Trophoblast cell (in vitro differentiated cells and primary cell): ENCODE measurements around the gene NKIRAS1.
"Not testable (repeated sequence)": the region's sequence is repeated elsewhere in the genome, so short reads cannot be mapped to it uniquely, and the experiment has no call there.

Experiments used
- DNase-seq, 2 donors: peaks; one replicate each; pipeline ENCODE4 v3.0.0-alpha.2; 2016
- H2AFZ ChIP-seq: 2 replicates; pipeline ENCODE4 v1.6.1; 2013; ENCODE audit warnings: low read length, moderate library complexity, mild to moderate bottlenecking; ENCODE audit not compliant: insufficient read depth, poor library complexity
- H2AK5ac ChIP-seq: 2 replicates; pipeline ENCODE4 v1.6.1; 2013; ENCODE audit warnings: mild to moderate bottlenecking, low read length
- H2BK120ac ChIP-seq: 2 replicates; pipeline ENCODE4 v1.6.1; 2013; ENCODE audit warnings: low read length, mild to moderate bottlenecking, moderate library complexity; ENCODE audit not compliant: insufficient read depth, poor library complexity
- H2BK12ac ChIP-seq: 2 replicates; pipeline ENCODE4 v1.6.1; 2013; ENCODE audit warnings: mild to moderate bottlenecking, low read length, moderate library complexity
- H2BK5ac ChIP-seq: 2 replicates; pipeline ENCODE4 v1.6.1; 2013; ENCODE audit warnings: low read length, low read depth, moderate library complexity, mild to moderate bottlenecking; ENCODE audit not compliant: poor library complexity
- H3K14ac ChIP-seq: 2 replicates; pipeline ENCODE4 v1.6.1; 2013; ENCODE audit warnings: mild to moderate bottlenecking, low read length
- H3K18ac ChIP-seq: 2 replicates; pipeline ENCODE4 v1.6.1; 2013; ENCODE audit warnings: mild to moderate bottlenecking, low read length
- H3K23ac ChIP-seq: 2 replicates; pipeline ENCODE4 v1.6.1; 2013; ENCODE audit warnings: low read length
- H3K27ac ChIP-seq: 2 replicates; pipeline ENCODE4 v1.5.1; 2013; ENCODE audit warnings: low read depth, mild to moderate bottlenecking, inconsistent platforms, low read length, moderate library complexity
- H3K27me3 ChIP-seq: 2 replicates; pipeline ENCODE4 v1.6.1; 2013; ENCODE audit warnings: inconsistent platforms, mild to moderate bottlenecking, low read length, moderate library complexity; ENCODE audit not compliant: insufficient read depth
- H3K36me3 ChIP-seq, 2 experiments: 1 replicate in 1 of 2; 2 replicates in 1 of 2; pipeline ENCODE4 v1.6.1; 2013; ENCODE audit warnings: low read length in 2 of 2, mild to moderate bottlenecking in 2 of 2, moderate library complexity in 1 of 2; ENCODE audit not compliant: insufficient read depth in 2 of 2, control insufficient read depth in 1 of 2
- H3K4ac ChIP-seq: 2 replicates; pipeline ENCODE4 v1.6.1; 2013; ENCODE audit warnings: low read depth, mild to moderate bottlenecking, low read length, moderate library complexity
- H3K4me1 ChIP-seq, 2 experiments: 1 replicate in 1 of 2; 2 replicates in 1 of 2; pipeline ENCODE4 v1.6.1; 2013; ENCODE audit warnings: low read length in 2 of 2, mild to moderate bottlenecking in 2 of 2, moderate library complexity in 1 of 2; ENCODE audit not compliant: insufficient read depth in 2 of 2, control insufficient read depth in 1 of 2
- H3K4me2 ChIP-seq: 2 replicates; pipeline ENCODE4 v1.6.1; 2013; ENCODE audit warnings: inconsistent platforms, mild to moderate bottlenecking, low read length, moderate library complexity
- H3K4me3 ChIP-seq: 2 replicates; pipeline ENCODE4 v1.5.1; 2013; ENCODE audit warnings: mild to moderate bottlenecking, low read depth, low read length, inconsistent platforms
- H3K79me1 ChIP-seq: one replicate; pipeline ENCODE4 v1.6.1; 2013; ENCODE audit warnings: low read length
- H3K79me2 ChIP-seq: 2 replicates; pipeline ENCODE4 v1.6.1; 2013; ENCODE audit warnings: low read length, mild to moderate bottlenecking; ENCODE audit not compliant: control insufficient read depth, insufficient read depth, poor library complexity
- H3K9ac ChIP-seq: 2 replicates; pipeline ENCODE4 v1.6.1; 2013; ENCODE audit warnings: mild to moderate bottlenecking, low read length
- H3K9me3 ChIP-seq: 2 replicates; pipeline ENCODE4 v1.6.1; 2013; ENCODE audit warnings: low read depth, mild to moderate bottlenecking, control low read depth, inconsistent platforms, low read length; ENCODE audit not compliant: insufficient read depth
- H4K12ac ChIP-seq: 2 replicates; pipeline ENCODE4 v1.6.1; 2013; ENCODE audit warnings: low read depth, mild to moderate bottlenecking, low read length, moderate library complexity
- H4K8ac ChIP-seq: 2 replicates; pipeline ENCODE4 v1.6.1; 2013; ENCODE audit warnings: low read depth, mild to moderate bottlenecking, low read length, moderate library complexity
- H4K91ac ChIP-seq: one replicate; pipeline ENCODE4 v1.6.1; 2013; ENCODE audit warnings: low read depth, mild to moderate bottlenecking, low read length, moderate library complexity
- WGBS: extraction: QIAGEN DNeasy Blood & Tissue Kit; methylation state at CpG from one replicate; pipeline ENCODE4 v1.1.7; 2013; ENCODE audit warnings: missing lambda C conversion rate; ENCODE audit not compliant: insufficient read length, insufficient coverage; ENCODE audit errors: extremely low coverage; 5-methylcytosine and 5-hydroxymethylcytosine counted together

NKIRAS1 gene

GRCh38 chr3:23881993-23882392 lies 34.8 kb downstream of the NKIRAS1 start:
- WGBS: no CpG with 5 or more reads among the region's 4 CpGs
- H3K14ac ChIP-seq, DNase-seq, H3K27me3 ChIP-seq, H3K4me3 ChIP-seq, H3K27ac ChIP-seq, H2BK120ac ChIP-seq, H4K8ac ChIP-seq, H3K4ac ChIP-seq, H3K79me2 ChIP-seq, H4K12ac ChIP-seq, H3K9me3 ChIP-seq, H2BK12ac ChIP-seq, H3K4me2 ChIP-seq, H2BK5ac ChIP-seq, H3K18ac ChIP-seq, H3K23ac ChIP-seq, H3K4me1 ChIP-seq, H2AK5ac ChIP-seq, H3K9ac ChIP-seq, H4K91ac ChIP-seq, H3K79me1 ChIP-seq, H2AFZ ChIP-seq: not testable (repeated sequence)
- peaks cover 7 to 13% of the 10 kb centered on the region in 2 experiments for H3K36me3 ChIP-seq

- H3K27me3 ChIP-seq: no peaks in the 10 kb centered on the region
- peaks cover 2% of the 10 kb centered on the region for H3K9me3 ChIP-seq
- no peak overlapping the region for H3K23ac ChIP-seq
- no peak overlapping the region for H3K4ac ChIP-seq
- H3K79me1 ChIP-seq: no peaks in the 10 kb centered on the region
- no peak overlapping the region for H2BK120ac ChIP-seq
- no peak overlapping the region for H2AK5ac ChIP-seq
- H4K91ac ChIP-seq: no peak overlapping the region
- no CpG with 5 or more reads among the region's 4 CpGs for WGBS
- no peak overlapping the region for H3K14ac ChIP-seq
- H3K4me2 ChIP-seq: no peak overlapping the region
- H3K79me2 ChIP-seq: no peaks in the 10 kb centered on the region
- H2BK12ac ChIP-seq: no peak overlapping the region
- DNase-seq: no peak
- H2BK5ac ChIP-seq: no peak overlapping the region
- no peak overlapping the region for H3K4me3 ChIP-seq
- H3K27ac ChIP-seq: no peak overlapping the region
- no peak overlapping the region for H3K9ac ChIP-seq
- H3K36me3 ChIP-seq: peaks cover 7 to 13% of the 10 kb centered on the region in 2 experiments
- H4K8ac ChIP-seq: no peak overlapping the region
- no peak overlapping the region for H4K12ac ChIP-seq
- no peaks in the 10 kb centered on the region for H3K4me1 ChIP-seq
- no peak overlapping the region for H3K18ac ChIP-seq
- H2AFZ ChIP-seq: no peak overlapping the region
These were observed 36.0 kb downstream of the NKIRAS1 start for GRCh38 chr3:23880703-23881339.

DNA sequence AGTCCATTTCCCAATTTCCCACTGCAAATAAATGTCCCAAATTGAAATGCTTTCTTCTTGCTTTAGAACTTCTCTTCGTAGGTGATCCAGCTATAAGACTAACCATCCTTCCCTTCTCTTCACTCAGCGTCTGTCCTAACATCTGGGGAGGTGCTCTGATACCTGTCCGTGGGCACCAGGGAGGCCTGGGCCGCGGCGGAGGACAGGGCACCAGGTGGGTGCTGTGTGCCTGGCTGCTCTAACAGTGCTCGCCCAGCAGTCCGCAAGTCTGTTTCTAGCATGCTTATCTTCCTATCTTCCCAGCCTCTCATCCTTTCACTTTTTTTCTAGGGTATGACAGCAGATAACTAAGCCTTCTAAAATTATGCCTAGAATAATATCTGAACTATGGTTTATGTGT lies 37.3 kb downstream of the NKIRAS1 start:
- no peak overlapping the region for H3K27ac ChIP-seq

DNA sequence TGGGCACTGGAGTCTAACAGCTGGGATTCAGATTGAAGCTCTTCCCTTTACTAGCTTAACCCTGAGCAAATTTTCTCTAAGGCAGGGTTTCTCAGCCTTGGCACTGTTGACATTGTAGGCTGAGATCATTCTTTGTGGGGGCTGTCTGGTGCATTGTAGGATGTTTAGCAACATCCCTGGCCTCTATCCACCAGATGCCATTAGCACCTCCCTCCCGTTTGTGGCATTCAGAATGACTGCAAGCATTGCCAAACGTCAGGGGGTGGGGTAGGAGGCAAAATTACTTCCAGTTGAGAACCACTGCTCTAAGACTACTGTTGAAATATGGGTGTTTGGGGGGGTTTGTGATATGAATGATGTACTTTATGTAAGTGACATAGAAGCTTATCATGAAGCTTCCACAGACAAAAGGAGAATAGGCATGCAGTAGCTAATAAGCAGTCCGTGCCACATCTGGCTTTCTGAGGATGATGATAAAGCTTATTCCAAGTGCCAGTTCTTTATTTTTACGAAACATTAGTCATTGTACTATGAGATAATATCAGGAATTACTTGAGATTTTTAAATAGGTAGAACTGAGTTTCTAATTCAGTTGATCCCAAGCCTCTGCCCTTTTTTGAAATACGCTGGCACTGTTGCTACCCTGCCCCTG lies 39.3 kb downstream of the NKIRAS1 start:
- Histone ChIP-seq H2AK5ac (no peak overlapping the region), H3K27me3 (no peaks in the 10 kb centered on the region), H3K23ac (no peak overlapping the region), H3K14ac (no peak overlapping the region), H3K4ac (no peak overlapping the region), H2BK120ac (no peak overlapping the region), H4K8ac (no peak overlapping the region), H3K9ac (no peak overlapping the region), H3K27ac (no peak overlapping the region), H3K4me1 (peaks cover 0 to 6% of the 10 kb centered on the region in 2 experiments), H3K9me3 (peaks cover 2% of the 10 kb centered on the region), H3K4me3 (no peak overlapping the region), H4K12ac (no peak overlapping the region), H3K4me2 (no peak overlapping the region), H2BK12ac (no peak overlapping the region), H2BK5ac (no peak overlapping the region), H3K79me2 (no peaks in the 10 kb centered on the region), H2AFZ (no peak overlapping the region), H4K91ac (no peak overlapping the region), H3K79me1 (no peaks in the 10 kb centered on the region), H3K36me3 (peaks cover 7 to 8% of the 10 kb centered on the region in 2 experiments), H3K18ac (no peak overlapping the region)
- peak in 1 of 2 donors; percentile 26 for DNase-seq
- no CpG with 5 or more reads among the region's 5 CpGs for WGBS

More for the DNA sequence above, 37.3 kb downstream of the NKIRAS1 start:
- DNase-seq: no peak
- Histone ChIP-seq H2BK12ac (no peak overlapping the region), H3K4ac (no peak overlapping the region), H3K36me3 (peaks cover 7 to 13% of the 10 kb centered on the region in 2 experiments), H3K4me1 (peaks cover 0 to 2% of the 10 kb centered on the region in 2 experiments), H4K91ac (no peak overlapping the region), H4K12ac (peak overlapping the region; percentile 80), H3K4me2 (no peak overlapping the region), H3K79me1 (no peaks in the 10 kb centered on the region), H3K14ac (no peak overlapping the region), H3K79me2 (no peaks in the 10 kb centered on the region), H3K18ac (no peak overlapping the region), H2BK120ac (no peak overlapping the region), H2AFZ (no peak overlapping the region), H2AK5ac (no peak overlapping the region), H3K9ac (peak overlapping the region; percentile 48), H3K23ac (no peak overlapping the region), H2BK5ac (no peak overlapping the region), H3K27me3 (no peaks in the 10 kb centered on the region), H4K8ac (no peak overlapping the region), H3K9me3 (peaks cover 2% of the 10 kb centered on the region), H3K4me3 (no peak overlapping the region)
- WGBS: no CpG with 5 or more reads among the region's 8 CpGs
